ENCODE measurements around the gene XPO6. TPM values are rescaled to one million over a fixed set of nuclear protein-coding genes. Genes with fewer than 3 reads are reported as not detected.
"Not testable (repeated sequence)": the region's sequence is repeated elsewhere in the genome, so short reads cannot be mapped to it uniquely, and the experiment has no call there.

The XPO6 gene
- total RNA-seq, 1 donor from 2014 or later = 84.8 TPM

- no peak overlapping the region for H3K4me3 ChIP-seq (ENCODE audit: low read depth, low read length)
- no peak for TF ChIP-seq CTCF (IDR thresholded peaks at IDR 0.05; ENCODE audit: insufficient read depth, low read length, severe bottlenecking)
- H3K36me3 ChIP-seq (ENCODE audit: control insufficient read depth, insufficient read depth, low read length) = no peaks in the 10 kb centered on the region
- DNase-seq (ENCODE audit: low read depth) (no peak), FAIRE-seq (no peak)
- H3K27me3 ChIP-seq (ENCODE audit: control insufficient read depth, insufficient read depth, low read length) = peaks cover 4% of the 10 kb centered on the region
Observed at GRCh38 chr16:28257256-28257655, 45.5 kb upstream of the XPO6 start.

DNA sequence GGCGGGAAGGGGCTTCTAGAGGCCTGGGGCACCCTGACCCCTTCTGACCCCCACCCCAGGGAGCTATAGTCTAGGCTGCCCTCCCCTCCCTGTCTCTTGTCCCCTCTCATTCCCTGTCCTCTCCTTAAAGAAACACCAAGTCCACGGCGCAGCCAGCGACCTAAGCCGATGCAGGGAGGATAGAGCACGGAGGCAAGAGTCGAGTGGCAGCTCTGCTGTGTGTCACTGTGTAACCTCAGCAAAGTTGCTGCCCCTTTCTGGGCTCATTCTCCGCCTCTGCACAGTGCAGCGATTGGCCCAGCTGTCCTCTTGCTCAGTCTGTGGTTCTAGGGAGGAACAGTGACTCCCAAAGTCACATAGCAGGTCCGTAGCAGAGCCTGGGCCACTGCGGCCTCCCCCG, 44.1 kb upstream of the XPO6 start:
- Histone ChIP-seq H3K27me3 (ENCODE audit: control insufficient read depth, insufficient read depth, low read length) (peaks cover 4% of the 10 kb centered on the region), H3K4me3 (ENCODE audit: low read depth, low read length) (no peak overlapping the region), H3K36me3 (ENCODE audit: control insufficient read depth, insufficient read depth, low read length) (no peaks in the 10 kb centered on the region)
- FAIRE-seq (no peak), DNase-seq (ENCODE audit: low read depth) (no peak)
- TF ChIP-seq CTCF (IDR thresholded peaks at IDR 0.05; ENCODE audit: insufficient read depth, low read length, severe bottlenecking) = no peak

DNA sequence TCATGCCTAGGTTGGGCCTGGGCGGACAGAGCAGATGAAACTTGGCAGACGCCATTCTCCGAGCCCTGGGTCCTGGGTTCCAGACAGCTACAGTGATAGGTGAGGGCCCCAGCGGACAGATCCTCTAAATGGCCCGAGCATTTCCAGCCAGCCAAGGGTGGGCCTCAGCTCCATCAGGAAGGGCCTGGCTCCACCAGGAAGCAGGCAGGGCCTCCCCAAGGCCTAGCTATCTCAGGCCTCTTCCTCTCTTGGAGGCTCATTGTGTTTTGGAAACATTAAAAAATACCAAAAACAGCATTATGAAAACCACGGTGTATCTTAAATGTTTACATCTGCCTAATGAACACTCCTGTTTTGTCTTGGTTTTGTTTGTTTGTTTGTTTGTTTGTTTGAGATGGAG, 42.4 kb upstream of the XPO6 start:
- no peak for DNase-seq (ENCODE audit: low read depth)
- Histone ChIP-seq H3K4me3 (ENCODE audit: low read depth, low read length) (no peak overlapping the region), H3K36me3 (ENCODE audit: control insufficient read depth, insufficient read depth, low read length) (no peaks in the 10 kb centered on the region), H3K27me3 (ENCODE audit: control insufficient read depth, insufficient read depth, low read length) (peaks cover 4% of the 10 kb centered on the region)
- TF ChIP-seq CTCF (IDR thresholded peaks at IDR 0.05; ENCODE audit: insufficient read depth, low read length, severe bottlenecking) = no peak
- no peak for FAIRE-seq

- DNase-seq (ENCODE audit: low read depth) (no peak), FAIRE-seq (no peak)
- Histone ChIP-seq H3K27me3 (ENCODE audit: control insufficient read depth, insufficient read depth, low read length) (no peaks in the 10 kb centered on the region), H3K36me3 (ENCODE audit: control insufficient read depth, insufficient read depth, low read length) (no peaks in the 10 kb centered on the region), H3K4me3 (ENCODE audit: low read depth, low read length) (no peak overlapping the region)
- TF ChIP-seq CTCF (IDR thresholded peaks at IDR 0.05; ENCODE audit: insufficient read depth, low read length, severe bottlenecking) = no peak
Observed at GRCh38 chr16:28250999-28251398, 39.2 kb upstream of the XPO6 start.

DNA sequence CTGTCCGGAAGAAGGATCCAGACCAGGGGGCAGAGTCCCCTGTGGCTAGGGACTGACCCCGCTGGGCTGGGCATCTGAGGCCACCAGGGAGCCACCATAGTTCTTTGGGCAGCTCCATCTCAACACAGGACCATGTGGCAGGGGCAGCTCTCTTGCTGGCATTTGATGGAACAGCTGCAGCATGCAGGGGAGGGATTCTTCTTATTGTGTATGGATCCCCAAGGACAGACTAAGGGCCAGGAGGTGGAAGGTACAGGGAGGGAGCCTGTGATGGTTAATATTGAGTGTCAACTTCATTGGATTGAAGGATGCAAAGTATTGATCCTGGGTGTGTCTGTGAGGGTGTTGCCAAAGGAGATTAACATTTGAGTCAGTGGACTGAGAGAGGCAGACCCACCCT, 37.7 kb upstream of the XPO6 start:
- not testable (repeated sequence) for H3K27me3 ChIP-seq (ENCODE audit: control insufficient read depth, insufficient read depth, low read length); DNase-seq (ENCODE audit: low read depth); FAIRE-seq; H3K36me3 ChIP-seq (ENCODE audit: control insufficient read depth, insufficient read depth, low read length); H3K4me3 ChIP-seq (ENCODE audit: low read depth, low read length)

- TF ChIP-seq CTCF (IDR thresholded peaks at IDR 0.05; ENCODE audit: insufficient read depth, low read length, severe bottlenecking) = no peak
- FAIRE-seq (no peak), DNase-seq (ENCODE audit: low read depth) (no peak)
- Histone ChIP-seq H3K27me3 (ENCODE audit: control insufficient read depth, insufficient read depth, low read length) (no peaks in the 10 kb centered on the region), H3K36me3 (ENCODE audit: control insufficient read depth, insufficient read depth, low read length) (no peaks in the 10 kb centered on the region), H3K4me3 (ENCODE audit: low read depth, low read length) (no peak overlapping the region)
Observed at GRCh38 chr16:28241924-28242323, 30.2 kb upstream of the XPO6 start.

Measured in bronchial epithelial cell (primary cell).